Measurements from ENCODE around the gene DEFB121.
"Not testable (repeated sequence)": the region's sequence is repeated elsewhere in the genome, so short reads cannot be mapped to it uniquely, and the experiment has no call there.

DEFB121 gene

DNA sequence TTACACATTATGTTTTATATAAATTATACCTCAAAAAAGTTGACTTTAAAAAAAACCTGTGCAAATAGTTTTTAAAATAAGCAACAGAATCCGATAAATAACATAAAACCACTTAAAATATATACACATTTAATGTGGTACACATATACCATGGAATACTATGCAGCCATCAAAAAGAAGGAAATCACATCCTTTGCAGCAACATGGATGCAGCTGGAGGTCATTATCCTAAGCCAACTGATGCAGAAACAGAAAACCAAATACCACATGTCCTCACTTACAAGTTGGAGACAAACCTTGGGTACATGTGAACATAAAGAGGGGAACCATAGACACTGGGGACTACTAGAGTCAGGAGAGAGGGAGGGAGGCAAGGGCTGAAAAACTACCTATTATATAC is 4.0 kb upstream of the DEFB121 start:
- H3K27me3 Mint-ChIP-seq = peaks cover 3% of the 10 kb centered on the region

GRCh38 chr20:31403886-31404285 is 2.1 kb downstream of the DEFB121 start:
- no peak overlapping the region for H3K4me3 Mint-ChIP-seq
- no peaks in the 10 kb centered on the region for H3K36me3 Mint-ChIP-seq (ENCODE audit: low read depth)
- H3K27me3 Mint-ChIP-seq = no peaks in the 10 kb centered on the region
- H3K27ac Mint-ChIP-seq = no peak overlapping the region
- H3K9me3 Mint-ChIP-seq = no peaks in the 10 kb centered on the region
- intact Hi-C loops (cut with micrococcal nuclease) = no loop called here
- H3K4me1 Mint-ChIP-seq (ENCODE audit: low read depth) = no peaks in the 10 kb centered on the region

More for the DNA sequence above, 4.0 kb upstream of the DEFB121 start:
- Mint-ChIP-seq H3K36me3 (ENCODE audit: low read depth) (no peaks in the 10 kb centered on the region), H3K27ac (no peak overlapping the region), H3K4me1 (ENCODE audit: low read depth) (no peaks in the 10 kb centered on the region), H3K4me3 (no peak overlapping the region), H3K9me3 (no peaks in the 10 kb centered on the region)
- intact Hi-C loops (cut with micrococcal nuclease) = no loop called here

DNA sequence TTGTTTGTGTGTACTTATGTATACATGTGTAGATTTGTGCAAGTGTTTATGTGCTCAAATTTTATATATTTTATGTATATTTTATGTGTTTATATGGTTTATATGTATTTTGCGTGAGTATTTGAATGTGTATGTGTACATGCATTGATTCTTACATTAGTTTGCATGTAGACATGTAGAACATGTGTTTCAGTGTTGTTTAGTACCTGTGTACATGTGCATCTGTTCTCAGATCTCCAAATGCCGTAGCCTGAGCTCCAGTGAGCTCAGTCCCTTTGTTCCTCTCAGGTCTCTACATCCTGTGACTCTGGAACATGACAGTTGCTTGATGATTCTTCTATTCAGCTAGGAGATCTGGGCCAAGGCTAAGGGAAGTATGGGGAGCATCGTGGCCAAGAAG is 11.1 kb downstream of the DEFB121 start:
- Mint-ChIP-seq H3K4me1 (ENCODE audit: low read depth) (no peaks in the 10 kb centered on the region), H3K27ac (no peak overlapping the region), H3K27me3 (peaks cover 2% of the 10 kb centered on the region), H3K36me3 (ENCODE audit: low read depth) (no peaks in the 10 kb centered on the region), H3K9me3 (no peaks in the 10 kb centered on the region), H3K4me3 (no peak overlapping the region)
- intact Hi-C loops (cut with micrococcal nuclease) = no loop called here

DNA sequence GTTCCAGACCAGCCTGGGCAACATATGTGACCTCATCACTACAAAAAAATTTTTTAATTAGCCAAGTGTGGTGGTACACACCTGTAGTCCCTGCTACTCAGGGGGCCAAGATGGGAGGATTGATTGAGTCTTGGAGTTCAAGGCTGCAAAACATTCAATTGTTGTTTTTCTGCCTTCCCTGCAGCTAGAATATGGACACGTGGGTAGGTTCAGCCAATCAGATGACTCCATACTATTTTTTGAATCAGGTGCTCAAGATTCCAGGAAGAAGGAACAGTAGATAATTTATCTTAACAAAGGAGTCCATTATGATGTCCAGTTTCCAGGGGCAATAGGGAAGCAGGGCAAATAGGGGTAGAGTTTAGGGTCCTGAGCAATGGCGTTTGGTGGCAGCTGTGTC is 13.2 kb downstream of the DEFB121 start:
- Mint-ChIP-seq H3K4me3 (no peak overlapping the region), H3K27me3 (peaks cover 2% of the 10 kb centered on the region), H3K9me3 (no peaks in the 10 kb centered on the region), H3K36me3 (ENCODE audit: low read depth) (no peaks in the 10 kb centered on the region), H3K27ac (no peak overlapping the region), H3K4me1 (ENCODE audit: low read depth) (no peaks in the 10 kb centered on the region)
- intact Hi-C loops (cut with micrococcal nuclease) = no loop called here

GRCh38 chr20:31390490-31390889 is 15.5 kb downstream of the DEFB121 start, which contains the start of gene DEFB119:
Gene DEFB119 (minus strand): TSS chr20:31390590. CDS start chr20:31390483, 107 bp downstream.
- Mint-ChIP-seq H3K36me3 (ENCODE audit: low read depth) (no peaks in the 10 kb centered on the region), H3K27ac (no peak within 1 kb of the TSS), H3K27me3 (no peaks in the 10 kb centered on the region), H3K4me1 (ENCODE audit: low read depth) (no peaks in the 10 kb centered on the region), H3K4me3 (no peak within 1 kb of the TSS), H3K9me3 (no peaks in the 10 kb centered on the region)
- intact Hi-C loops (cut with micrococcal nuclease) = no loop called here

DNA sequence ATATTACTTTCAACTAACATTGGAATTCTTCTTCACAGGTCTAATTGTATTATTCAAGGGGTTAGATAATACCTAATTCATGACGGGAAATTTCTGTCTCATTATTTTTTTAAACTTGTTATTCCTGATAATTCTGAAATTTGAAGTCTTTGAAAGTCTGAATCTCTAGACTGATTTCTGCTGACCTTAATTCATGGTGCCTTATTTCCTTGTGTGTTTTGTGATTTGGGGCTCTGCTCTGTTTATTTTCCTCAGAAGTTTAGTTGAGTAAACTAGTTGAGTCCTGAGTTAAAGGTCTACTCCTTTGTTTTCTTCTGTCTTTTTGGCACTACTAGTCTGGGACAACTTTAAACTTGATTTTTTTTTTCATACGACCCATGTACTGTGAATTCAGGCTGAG is 31.7 kb downstream of the DEFB121 start:
- no peaks in the 10 kb centered on the region for H3K4me1 Mint-ChIP-seq (ENCODE audit: low read depth)
- no peak overlapping the region for H3K4me3 Mint-ChIP-seq

GRCh38 chr20:31368301-31368700 is 37.7 kb downstream of the DEFB121 start, which contains the start of gene DEFB118:
Gene DEFB118 (plus strand): TSS chr20:31368601. CDS start chr20:31368651, 50 bp downstream.
- no peaks in the 10 kb centered on the region for H3K4me1 Mint-ChIP-seq (ENCODE audit: low read depth)
- H3K27me3 Mint-ChIP-seq = no peaks in the 10 kb centered on the region
- no peak within 1 kb of the TSS for H3K27ac Mint-ChIP-seq
- no peaks in the 10 kb centered on the region for H3K36me3 Mint-ChIP-seq (ENCODE audit: low read depth)
- intact Hi-C loops (cut with micrococcal nuclease) = no loop called here
- no peak within 1 kb of the TSS for H3K4me3 Mint-ChIP-seq
- H3K9me3 Mint-ChIP-seq = no peaks in the 10 kb centered on the region

More for the DNA sequence above, 31.7 kb downstream of the DEFB121 start:
- no peak overlapping the region for H3K27ac Mint-ChIP-seq
- H3K9me3 Mint-ChIP-seq = peaks cover 15% of the 10 kb centered on the region
- no peaks in the 10 kb centered on the region for H3K36me3 Mint-ChIP-seq (ENCODE audit: low read depth)
- no peaks in the 10 kb centered on the region for H3K27me3 Mint-ChIP-seq
- intact Hi-C loops (cut with micrococcal nuclease) = no loop called here

- H3K36me3 Mint-ChIP-seq (ENCODE audit: low read depth); H3K27ac Mint-ChIP-seq; H3K4me3 Mint-ChIP-seq; H3K9me3 Mint-ChIP-seq; H3K27me3 Mint-ChIP-seq; H3K4me1 Mint-ChIP-seq (ENCODE audit: low read depth); intact Hi-C loops (cut with micrococcal nuclease): not testable (repeated sequence)
Observed at GRCh38 chr20:31364272-31364671, 41.7 kb downstream of the DEFB121 start.

- no peaks in the 10 kb centered on the region for H3K27me3 Mint-ChIP-seq
- H3K9me3 Mint-ChIP-seq = no peaks in the 10 kb centered on the region
- no peak overlapping the region for H3K27ac Mint-ChIP-seq
- no peaks in the 10 kb centered on the region for H3K36me3 Mint-ChIP-seq (ENCODE audit: low read depth)
- H3K4me1 Mint-ChIP-seq (ENCODE audit: low read depth) = no peaks in the 10 kb centered on the region
- intact Hi-C loops (cut with micrococcal nuclease) = no loop called here
- H3K4me3 Mint-ChIP-seq = no peak overlapping the region
Observed at GRCh38 chr20:31363295-31363694, 42.7 kb downstream of the DEFB121 start.

- intact Hi-C loops (cut with micrococcal nuclease) = no loop called here
- H3K36me3 Mint-ChIP-seq (ENCODE audit: low read depth) = no peaks in the 10 kb centered on the region
Observed at GRCh38 chr20:31355981-31356380, 50.0 kb downstream of the DEFB121 start.

More at GRCh38 chr20:31355981-31356380, 50.0 kb downstream of the DEFB121 start:
- Mint-ChIP-seq H3K4me1 (ENCODE audit: low read depth) (no peaks in the 10 kb centered on the region), H3K9me3 (no peaks in the 10 kb centered on the region), H3K4me3 (no peak overlapping the region), H3K27me3 (no peaks in the 10 kb centered on the region), H3K27ac (no peak overlapping the region)

Data from dendritic cell treated with granulocyte-macrophage colony-stimulating factor and Interleukin-4, amounts not matched to agents 40 ng/mL and 50 ng/mL, for 4 days (primary cell).